GM15510 (cell line): Measurements from ENCODE around the gene GDAP2.

ENCODE experiments used
- POLR2A ChIP-seq: IDR thresholded peaks from 3 replicates; pipeline ENCODE4 v1.6.1; 2011; ENCODE audit warnings: borderline replicate concordance; ENCODE audit not compliant: insufficient read length; ENCODE audit errors: extremely low read depth

Gene GDAP2, protein sequence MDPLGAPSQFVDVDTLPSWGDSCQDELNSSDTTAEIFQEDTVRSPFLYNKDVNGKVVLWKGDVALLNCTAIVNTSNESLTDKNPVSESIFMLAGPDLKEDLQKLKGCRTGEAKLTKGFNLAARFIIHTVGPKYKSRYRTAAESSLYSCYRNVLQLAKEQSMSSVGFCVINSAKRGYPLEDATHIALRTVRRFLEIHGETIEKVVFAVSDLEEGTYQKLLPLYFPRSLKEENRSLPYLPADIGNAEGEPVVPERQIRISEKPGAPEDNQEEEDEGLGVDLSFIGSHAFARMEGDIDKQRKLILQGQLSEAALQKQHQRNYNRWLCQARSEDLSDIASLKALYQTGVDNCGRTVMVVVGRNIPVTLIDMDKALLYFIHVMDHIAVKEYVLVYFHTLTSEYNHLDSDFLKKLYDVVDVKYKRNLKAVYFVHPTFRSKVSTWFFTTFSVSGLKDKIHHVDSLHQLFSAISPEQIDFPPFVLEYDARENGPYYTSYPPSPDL

GRCh38 chr1:117929343-117930172, at the start of gene GDAP2, which contains the start of gene WDR3:
TSS of gene GDAP2 (minus strand) at chr1:117929621. CDS start at chr1:117920357, 9,264 bp downstream.
TSS of gene WDR3 (plus strand) at chr1:117929739. CDS start at chr1:117933320, 3,581 bp downstream.
- TF ChIP-seq POLR2A: peak; percentile 79

GRCh38 chr1:117976381-117976780, 47.0 kb upstream of the GDAP2 start:
- no peak for TF ChIP-seq POLR2A

DNA sequence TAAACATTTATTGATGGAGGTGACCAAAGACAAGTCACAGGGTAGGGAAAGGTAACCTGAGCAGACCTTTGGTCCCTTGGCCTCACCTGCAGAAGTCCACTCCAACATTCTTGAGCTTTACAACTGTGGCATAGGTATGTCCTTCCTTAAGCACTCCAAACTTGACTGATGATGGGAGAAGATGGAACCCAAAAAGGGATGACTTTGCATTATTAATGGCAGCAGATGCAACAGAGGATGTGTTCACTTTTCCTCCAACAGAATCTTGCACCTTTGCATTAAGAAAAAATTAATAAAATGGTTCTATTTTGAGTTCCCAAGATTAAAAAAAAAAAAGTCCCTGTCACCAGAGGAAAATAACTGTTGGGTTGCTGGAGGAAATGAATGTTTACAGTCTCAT, 42.4 kb upstream of the GDAP2 start:
- TF ChIP-seq POLR2A: no peak

DNA sequence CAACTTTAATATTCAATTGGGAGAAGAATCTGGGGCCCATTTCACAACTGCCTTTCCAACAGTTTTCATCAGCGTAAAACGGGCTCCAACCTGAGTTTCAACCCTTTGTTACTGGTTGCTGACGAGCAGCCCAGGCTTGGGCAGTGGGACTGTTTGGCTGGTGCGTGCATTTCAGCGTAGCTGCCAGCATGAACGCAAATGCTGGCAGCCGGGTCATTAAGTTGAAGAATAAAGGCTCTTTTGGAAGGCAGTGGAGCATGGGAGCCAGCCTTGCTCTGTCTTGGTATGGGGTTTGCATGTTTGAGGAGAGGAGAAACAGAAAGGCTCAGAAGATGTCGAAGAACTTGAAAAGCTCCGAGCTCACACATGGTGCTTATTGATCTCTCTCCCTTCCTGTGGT, 40.8 kb upstream of the GDAP2 start:
- TF ChIP-seq POLR2A: no peak

GRCh38 chr1:117967881-117968280, 38.5 kb upstream of the GDAP2 start:
- no peak for TF ChIP-seq POLR2A

DNA sequence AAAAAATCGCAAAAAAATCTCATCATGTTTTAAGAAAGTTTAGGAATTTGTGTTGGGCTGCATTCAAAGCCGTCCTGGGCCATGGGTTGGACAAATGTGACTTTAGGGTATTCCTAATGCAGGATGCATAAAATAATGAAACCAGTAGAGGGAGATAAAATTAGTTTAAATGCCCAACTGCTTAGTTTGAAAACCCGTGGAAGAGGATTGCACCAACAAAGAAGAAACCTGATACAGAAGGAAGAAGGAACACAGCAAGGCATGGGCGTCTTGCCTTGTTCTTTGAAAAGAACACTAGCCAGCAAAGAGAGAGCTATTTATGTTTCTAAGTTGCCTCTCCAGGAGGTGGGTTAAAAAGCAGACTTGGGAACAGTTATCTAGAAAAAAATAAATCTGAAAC, 38.1 kb upstream of the GDAP2 start:
- TF ChIP-seq POLR2A: no peak

DNA sequence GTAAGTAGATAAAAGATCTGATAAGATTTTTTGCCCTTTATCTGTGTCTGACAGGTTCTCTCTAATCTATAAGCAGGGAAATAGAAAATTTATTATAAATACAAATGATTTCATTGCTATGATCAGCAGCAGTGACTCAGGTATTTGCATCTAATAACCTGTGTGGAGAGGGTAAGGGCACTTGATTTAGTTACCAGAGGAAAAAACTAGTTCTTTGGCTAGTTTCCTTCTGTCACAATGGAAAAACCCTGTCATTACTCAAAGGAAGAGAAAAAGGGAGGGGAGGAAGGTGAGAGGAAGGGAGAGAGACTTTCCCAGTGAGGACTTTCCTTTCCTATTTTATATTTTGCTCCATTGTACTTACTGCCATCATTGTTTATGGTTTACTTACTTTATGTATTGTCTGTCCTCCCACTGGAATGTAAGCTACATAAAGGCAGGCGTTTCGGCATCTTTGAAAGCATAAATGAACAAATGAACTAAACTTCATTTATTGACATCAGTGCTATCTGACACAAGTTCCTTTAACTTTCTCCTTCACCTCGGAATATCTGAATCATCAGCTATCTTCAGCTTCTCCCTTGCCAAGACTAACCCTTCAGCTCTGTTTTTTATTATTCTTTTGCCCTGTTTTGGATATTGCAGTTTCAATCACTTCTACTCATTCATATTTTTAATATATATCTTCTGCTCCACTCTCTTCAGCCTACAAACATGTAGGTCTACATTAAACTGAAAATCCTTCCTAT, 35.0 kb upstream of the GDAP2 start:
- no peak for TF ChIP-seq POLR2A

GRCh38 chr1:117959364-117959763, 29.9 kb upstream of the GDAP2 start:
- no peak for TF ChIP-seq POLR2A

- no peak for TF ChIP-seq POLR2A
These were observed 23.0 kb upstream of the GDAP2 start for GRCh38 chr1:117952386-117952785.

- TF ChIP-seq POLR2A: no peak
These were observed 12.9 kb upstream of the GDAP2 start for GRCh38 chr1:117942293-117942692.

GRCh38 chr1:117933769-117934168, 4.3 kb upstream of the GDAP2 start:
- no peak for TF ChIP-seq POLR2A

DNA sequence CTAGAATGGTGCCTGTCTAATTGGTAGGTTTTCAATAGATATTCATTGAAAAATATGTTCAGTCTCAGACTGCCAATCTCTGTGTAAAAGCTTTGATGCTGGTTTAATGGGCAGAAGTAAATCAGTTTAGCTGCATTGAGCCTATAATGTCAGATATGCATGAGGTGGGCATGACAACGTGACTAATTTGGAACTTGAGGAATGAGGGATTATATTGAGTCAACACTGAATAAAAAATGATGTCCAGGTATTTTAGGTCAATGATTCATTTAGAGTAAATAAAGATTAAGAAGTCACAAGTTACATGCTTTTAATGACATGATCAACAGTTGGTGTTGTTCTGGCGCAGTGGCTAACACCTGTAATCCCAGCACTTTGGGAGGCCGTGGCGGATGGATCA, 3.2 kb upstream of the GDAP2 start:
- no peak for TF ChIP-seq POLR2A

GRCh38 chr1:117930484-117930883, 1.1 kb upstream of the GDAP2 start:
- no peak for TF ChIP-seq POLR2A

- no peak for TF ChIP-seq POLR2A
These were observed 689 bp upstream of the GDAP2 start for GRCh38 chr1:117930173-117930447.

DNA sequence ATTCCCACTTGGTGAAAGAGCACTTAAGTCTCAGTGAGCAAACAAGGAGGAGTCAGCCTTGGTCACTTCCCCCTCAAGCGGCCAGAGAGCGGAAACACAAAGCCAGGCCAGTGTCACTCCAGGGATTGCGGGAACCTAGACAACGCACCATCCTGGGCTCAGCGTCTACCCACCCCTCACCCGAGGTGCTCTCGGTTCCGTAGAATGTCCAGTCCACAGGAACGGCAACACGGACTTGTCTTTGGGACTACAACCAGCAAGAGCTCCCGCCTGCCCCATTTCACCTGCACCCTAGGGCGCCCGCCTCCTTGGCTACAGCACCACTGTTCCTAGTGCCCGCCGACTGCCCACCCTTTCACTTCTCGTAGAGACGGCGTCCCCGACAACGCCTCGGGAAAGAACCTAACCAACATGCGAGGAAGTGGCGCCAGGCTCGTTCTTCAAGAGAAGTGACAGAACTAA, 509 bp downstream of the GDAP2 start:
- TF ChIP-seq POLR2A: no peak
